Liver (tissue), 9 donors: ENCODE measurements around the gene ITGA8. TPM values are rescaled to one million over a fixed set of nuclear protein-coding genes. Genes with fewer than 3 reads are reported as not detected.

Experiments
- DNase-seq: peaks from one replicate; pipeline ENCODE4 v3.0.0-alpha.2; 2017; ENCODE audit warnings: low spot score
- H3K27ac ChIP-seq, 2 donors: one replicate each; pipeline ENCODE4 v1.7.0; 2013; ENCODE audit warnings: inconsistent platforms in 2 of 2, low read length in 2 of 2, control low read depth in 1 of 2, low read depth in 1 of 2, mild to moderate bottlenecking in 1 of 2
- H3K27me3 ChIP-seq, 4 donors: one replicate each; pipeline versions ENCODE4 v1.6.1 to v1.7.0; 2013; ENCODE audit warnings: low read length in 3 of 4, inconsistent platforms in 1 of 4, mild to moderate bottlenecking in 1 of 4, moderate library complexity in 1 of 4; ENCODE audit not compliant: control insufficient read depth in 4 of 4, insufficient read depth in 4 of 4
- H3K36me3 ChIP-seq, 4 donors: one replicate each; pipeline versions ENCODE4 v1.6.1 to v1.7.0; 2013; ENCODE audit warnings: low read length in 3 of 4, mild to moderate bottlenecking in 3 of 4, low read depth in 1 of 4, moderate library complexity in 1 of 4; ENCODE audit not compliant: control insufficient read depth in 4 of 4, insufficient read depth in 3 of 4
- H3K4me1 ChIP-seq, 4 donors: one replicate each; pipeline versions ENCODE4 v1.6.1 to v1.7.0; 2013; ENCODE audit warnings: low read length in 3 of 4, mild to moderate bottlenecking in 3 of 4, moderate library complexity in 1 of 4; ENCODE audit not compliant: control insufficient read depth in 4 of 4, insufficient read depth in 4 of 4
- H3K4me3 ChIP-seq, 3 donors: one replicate each; pipeline versions ENCODE4 v1.6.1 to v1.7.0; 2013; ENCODE audit warnings: low read length in 3 of 3, control low read depth in 1 of 3, low read depth in 1 of 3, mild to moderate bottlenecking in 1 of 3
- H3K9ac ChIP-seq, 2 donors: one replicate each; pipeline ENCODE4 v1.7.0; 2013; ENCODE audit warnings: low read length in 2 of 2, mild to moderate bottlenecking in 2 of 2, moderate library complexity in 2 of 2, control low read depth in 1 of 2, low read depth in 1 of 2
- H3K9me3 ChIP-seq, 4 donors: one replicate each; pipeline versions ENCODE4 v1.6.1 to v1.7.0; 2013; ENCODE audit warnings: low read length in 3 of 4; ENCODE audit not compliant: control insufficient read depth in 4 of 4
- ATF3 ChIP-seq: IDR thresholded peaks from 2 replicates; pipeline ENCODE4 v1.6.1; 2016; ENCODE audit warnings: antibody characterized with exemption
- CTCF ChIP-seq: fragments of 150-350 bp; IDR thresholded peaks from 2 replicates; pipeline ENCODE4 v1.5.1; 2017; ENCODE audit warnings: improper control_type of control experiment, low read depth, low read length; ENCODE audit not compliant: missing input control
- EGR1 ChIP-seq, 2 donors: IDR thresholded peaks; 2 replicates each; pipeline ENCODE4 v1.6.1; 2016 to 2018; ENCODE audit warnings: antibody characterized with exemption in 2 of 2, low read depth in 2 of 2
- FOXA1 ChIP-seq: IDR thresholded peaks from 2 replicates; pipeline ENCODE4 v1.6.1; 2016; ENCODE audit warnings: antibody characterized with exemption
- FOXA2 ChIP-seq: IDR thresholded peaks from 2 replicates; pipeline ENCODE4 v1.6.1; 2016; ENCODE audit warnings: antibody characterized with exemption
- GABPA ChIP-seq, 2 donors: IDR thresholded peaks in 1 of 2; conservative IDR thresholded peaks in 1 of 2; 2 replicates each; pipeline ENCODE4 v1.6.1; 2016; ENCODE audit warnings: antibody characterized with exemption in 2 of 2, mild to moderate bottlenecking in 1 of 2, moderate library complexity in 1 of 2
- HNF4A ChIP-seq, 2 donors: conservative IDR thresholded peaks; 2 replicates each; pipeline ENCODE4 v1.6.1; 2016; ENCODE audit warnings: antibody characterized with exemption in 2 of 2, mild to moderate bottlenecking in 2 of 2
- HNF4G ChIP-seq: IDR thresholded peaks from 2 replicates; pipeline ENCODE4 v1.6.1; 2016; ENCODE audit warnings: antibody characterized with exemption
- JUND ChIP-seq, 2 donors: IDR thresholded peaks; 2 replicates each; pipeline ENCODE4 v1.6.1; 2016; ENCODE audit warnings: antibody characterized with exemption in 2 of 2
- NR2F2 ChIP-seq: IDR thresholded peaks from 2 replicates; pipeline ENCODE4 v1.6.1; 2016; ENCODE audit warnings: antibody characterized with exemption
- RAD21 ChIP-seq, 2 donors: IDR thresholded peaks; 2 replicates each; pipeline ENCODE4 v1.6.1; 2016; ENCODE audit warnings: antibody characterized with exemption in 2 of 2, mild to moderate bottlenecking in 2 of 2
- RXRA ChIP-seq, 2 donors: IDR thresholded peaks; 2 replicates each; pipeline ENCODE4 v1.6.1; 2017 to 2018; ENCODE audit warnings: antibody characterized with exemption in 2 of 2, mild to moderate bottlenecking in 1 of 2
- SP1 ChIP-seq: IDR thresholded peaks from 2 replicates; pipeline ENCODE4 v1.6.1; 2018; ENCODE audit warnings: antibody characterized with exemption, mild to moderate bottlenecking
- TAF1 ChIP-seq: conservative IDR thresholded peaks from 2 replicates; pipeline ENCODE4 v1.6.1; 2016; ENCODE audit warnings: antibody characterized with exemption, mild to moderate bottlenecking
- YY1 ChIP-seq: IDR thresholded peaks from 2 replicates; pipeline ENCODE4 v1.6.1; 2016; ENCODE audit warnings: antibody characterized with exemption, mild to moderate bottlenecking
- WGBS: extraction: QIAGEN DNeasy Blood & Tissue Kit; methylation state at CpG from one replicate; pipeline ENCODE4 v1.1.7; 2013; 5-methylcytosine and 5-hydroxymethylcytosine counted together
- polyA plus RNA-seq, 2 donors: library from polyadenylated mRNA; stranded (reverse) in 1 of 2; unstranded in 1 of 2; fragments of 200-250 nt in 1 of 2; fragments of >200 nt in 1 of 2; fragmentation: Nextera tagmentation in 1 of 2; extraction: Ambion mirVana in 1 of 2; gene quantifications; one replicate each; pipeline versions ENCODE4 v1.2.1 to v1.2.3, GENCODE V29; 2013 to 2015
- total RNA-seq, 2 donors: library from RNA; depleted of rRNA; stranded (reverse); fragments of >200 nt; gene quantifications; one replicate each; pipeline ENCODE4 v1.2.3, GENCODE V29; 2014
- TF ChIP-seq, protein P1 (sequence below): IDR thresholded peaks from 2 replicates; pipeline ENCODE4 v1.6.1; 2016; ENCODE audit warnings: antibody characterized with exemption, mild to moderate bottlenecking
- TF ChIP-seq, protein P2 (sequence below): IDR thresholded peaks from 2 replicates; pipeline ENCODE4 v1.6.1; 2016; ENCODE audit warnings: antibody characterized with exemption
- TF ChIP-seq, protein P3 (sequence below): IDR thresholded peaks from 2 replicates; pipeline ENCODE4 v1.6.1; 2016; ENCODE audit warnings: antibody characterized with exemption
- donor health status: healthy.
- donor health status: healthy.
- donor health status: healthy.
- donor health status: healthy.
- donor health status: healthy.

The ITGA8 gene
- total and polyA plus RNA-seq, 4 donors = 0.06 to 1.0 (median 0.60) TPM

DNA sequence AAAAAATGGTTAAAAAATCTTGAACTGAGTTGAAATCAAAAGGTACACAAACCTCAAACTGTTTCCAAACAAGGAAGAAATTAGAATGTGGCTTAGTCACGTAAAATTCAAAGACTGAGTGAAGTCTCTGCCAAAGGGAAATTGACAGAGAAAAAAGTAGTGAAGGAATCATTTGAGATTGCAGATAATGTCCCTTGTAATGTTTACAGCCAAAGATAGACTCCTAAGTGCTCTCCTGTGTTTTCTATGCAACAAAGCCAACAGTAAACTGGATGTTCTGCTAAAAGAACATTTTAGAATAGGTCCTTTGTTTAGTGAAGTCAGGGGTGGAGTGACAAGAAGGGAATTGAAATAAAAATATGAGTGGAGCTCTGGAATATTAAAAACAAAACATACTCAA is 117.9 kb downstream of the ITGA8 start:
- H3K4me3 ChIP-seq = no peak overlapping the region
- no peaks in the 10 kb centered on the region for H3K27me3 ChIP-seq
- H3K9ac ChIP-seq = no peak overlapping the region
- WGBS = 36% methylated on average over 1 of the region's 1 CpG
- DNase-seq = no peak
- no peaks in the 10 kb centered on the region for H3K9me3 ChIP-seq
- no peak overlapping the region for H3K27ac ChIP-seq
- TF ChIP-seq GABPA (IDR thresholded peaks at IDR 0.05 in 1 of 2, conservative IDR thresholded peaks at IDR 0.05 in 1 of 2) = no peak
- no peaks in the 10 kb centered on the region for H3K36me3 ChIP-seq
- H3K4me1 ChIP-seq = peaks cover 0 to 2% (median 0%) of the 10 kb centered on the region in 4 donors

- DNase-seq = no peak
- no peaks in the 10 kb centered on the region for H3K36me3 ChIP-seq
- no peaks in the 10 kb centered on the region for H3K4me1 ChIP-seq
- H3K27me3 ChIP-seq = no peaks in the 10 kb centered on the region
- TF ChIP-seq SP1 (no peak), YY1 (no peak), FOXA1 (no peak), CTCF (no peak), NR2F2 (no peak), RAD21 (IDR thresholded peaks at IDR 0.05) (no peak)
- H3K4me3 ChIP-seq = no peak overlapping the region
- no peaks in the 10 kb centered on the region for H3K9me3 ChIP-seq
- H3K9ac ChIP-seq = no peak overlapping the region
- H3K27ac ChIP-seq = no peak overlapping the region
Observed at GRCh38 chr10:15595260-15595659, 124.5 kb downstream of the ITGA8 start.

GRCh38 chr10:15591937-15592336 is 127.8 kb downstream of the ITGA8 start:
- TF ChIP-seq GABPA (IDR thresholded peaks at IDR 0.05 in 1 of 2, conservative IDR thresholded peaks at IDR 0.05 in 1 of 2) (no peak), JUND (IDR thresholded peaks at IDR 0.05) (no peak), FOXA2 (no peak), YY1 (no peak), HNF4G (no peak), ATF3 (no peak), FOXA1 (no peak), CTCF (no peak), TAF1 (no peak), SP1 (no peak), RXRA (IDR thresholded peaks at IDR 0.05) (no peak), RAD21 (IDR thresholded peaks at IDR 0.05) (no peak), NR2F2 (no peak), EGR1 (IDR thresholded peaks at IDR 0.05; ENCODE audit: low read depth in 2 of 2) (no peak), HNF4A (conservative IDR thresholded peaks at IDR 0.05) (no peak)
- TF ChIP-seq, protein P1, sequence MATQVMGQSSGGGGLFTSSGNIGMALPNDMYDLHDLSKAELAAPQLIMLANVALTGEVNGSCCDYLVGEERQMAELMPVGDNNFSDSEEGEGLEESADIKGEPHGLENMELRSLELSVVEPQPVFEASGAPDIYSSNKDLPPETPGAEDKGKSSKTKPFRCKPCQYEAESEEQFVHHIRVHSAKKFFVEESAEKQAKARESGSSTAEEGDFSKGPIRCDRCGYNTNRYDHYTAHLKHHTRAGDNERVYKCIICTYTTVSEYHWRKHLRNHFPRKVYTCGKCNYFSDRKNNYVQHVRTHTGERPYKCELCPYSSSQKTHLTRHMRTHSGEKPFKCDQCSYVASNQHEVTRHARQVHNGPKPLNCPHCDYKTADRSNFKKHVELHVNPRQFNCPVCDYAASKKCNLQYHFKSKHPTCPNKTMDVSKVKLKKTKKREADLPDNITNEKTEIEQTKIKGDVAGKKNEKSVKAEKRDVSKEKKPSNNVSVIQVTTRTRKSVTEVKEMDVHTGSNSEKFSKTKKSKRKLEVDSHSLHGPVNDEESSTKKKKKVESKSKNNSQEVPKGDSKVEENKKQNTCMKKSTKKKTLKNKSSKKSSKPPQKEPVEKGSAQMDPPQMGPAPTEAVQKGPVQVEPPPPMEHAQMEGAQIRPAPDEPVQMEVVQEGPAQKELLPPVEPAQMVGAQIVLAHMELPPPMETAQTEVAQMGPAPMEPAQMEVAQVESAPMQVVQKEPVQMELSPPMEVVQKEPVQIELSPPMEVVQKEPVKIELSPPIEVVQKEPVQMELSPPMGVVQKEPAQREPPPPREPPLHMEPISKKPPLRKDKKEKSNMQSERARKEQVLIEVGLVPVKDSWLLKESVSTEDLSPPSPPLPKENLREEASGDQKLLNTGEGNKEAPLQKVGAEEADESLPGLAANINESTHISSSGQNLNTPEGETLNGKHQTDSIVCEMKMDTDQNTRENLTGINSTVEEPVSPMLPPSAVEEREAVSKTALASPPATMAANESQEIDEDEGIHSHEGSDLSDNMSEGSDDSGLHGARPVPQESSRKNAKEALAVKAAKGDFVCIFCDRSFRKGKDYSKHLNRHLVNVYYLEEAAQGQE = no peak
- TF ChIP-seq, protein P2, sequence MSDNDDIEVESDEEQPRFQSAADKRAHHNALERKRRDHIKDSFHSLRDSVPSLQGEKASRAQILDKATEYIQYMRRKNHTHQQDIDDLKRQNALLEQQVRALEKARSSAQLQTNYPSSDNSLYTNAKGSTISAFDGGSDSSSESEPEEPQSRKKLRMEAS = no peak
- TF ChIP-seq, protein P3, sequence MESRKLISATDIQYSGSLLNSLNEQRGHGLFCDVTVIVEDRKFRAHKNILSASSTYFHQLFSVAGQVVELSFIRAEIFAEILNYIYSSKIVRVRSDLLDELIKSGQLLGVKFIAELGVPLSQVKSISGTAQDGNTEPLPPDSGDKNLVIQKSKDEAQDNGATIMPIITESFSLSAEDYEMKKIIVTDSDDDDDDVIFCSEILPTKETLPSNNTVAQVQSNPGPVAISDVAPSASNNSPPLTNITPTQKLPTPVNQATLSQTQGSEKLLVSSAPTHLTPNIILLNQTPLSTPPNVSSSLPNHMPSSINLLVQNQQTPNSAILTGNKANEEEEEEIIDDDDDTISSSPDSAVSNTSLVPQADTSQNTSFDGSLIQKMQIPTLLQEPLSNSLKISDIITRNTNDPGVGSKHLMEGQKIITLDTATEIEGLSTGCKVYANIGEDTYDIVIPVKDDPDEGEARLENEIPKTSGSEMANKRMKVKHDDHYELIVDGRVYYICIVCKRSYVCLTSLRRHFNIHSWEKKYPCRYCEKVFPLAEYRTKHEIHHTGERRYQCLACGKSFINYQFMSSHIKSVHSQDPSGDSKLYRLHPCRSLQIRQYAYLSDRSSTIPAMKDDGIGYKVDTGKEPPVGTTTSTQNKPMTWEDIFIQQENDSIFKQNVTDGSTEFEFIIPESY = no peak
- no peaks in the 10 kb centered on the region for H3K27me3 ChIP-seq
- no peaks in the 10 kb centered on the region for H3K4me1 ChIP-seq
- no peak overlapping the region for H3K9ac ChIP-seq
- DNase-seq = no peak
- H3K36me3 ChIP-seq = no peaks in the 10 kb centered on the region
- H3K27ac ChIP-seq = no peak overlapping the region
- WGBS = 74% methylated on average over 4 of the region's 4 CpGs
- no peak overlapping the region for H3K4me3 ChIP-seq
- no peaks in the 10 kb centered on the region for H3K9me3 ChIP-seq
